ENCODE results near the gene DNAJB12. TPM values are rescaled to one million over a fixed set of nuclear protein-coding genes. Genes with fewer than 3 reads are reported as not detected.

Gene DNAJB12
- total RNA-seq = 17.0 and 26.3 TPM in 2 replicates

GRCh38 chr10:72354356-72355213 lies at the start of gene DNAJB12:
TSS of gene DNAJB12 (minus strand) at chr10:72354919. CDS start at chr10:72354897, 22 bp downstream.

Other genes with a start within 250 kb of the DNAJB12 start
- gene ANAPC16, start 138.9 kb downstream of the DNAJB12 start, total RNA-seq = 36.6 and 64.7 TPM in 2 replicates
- gene ASCC1, start 138.6 kb downstream of the DNAJB12 start, total RNA-seq = 26.0 and 29.6 TPM in 2 replicates
- 1,158 and 1,321 TPM in 2 replicates for gene DDIT4, start 81.0 kb downstream of the DNAJB12 start, total RNA-seq

Measured in airway epithelial cell (primary cell).